PFSK-1 (cell line): ENCODE results near the gene AOPEP.

Experiments used
- FOXP2 ChIP-seq: optimal IDR thresholded peaks from 2 replicates; pipeline ENCODE3; 2011; ENCODE audit warnings: borderline replicate concordance, control low read depth, inconsistent platforms; ENCODE audit not compliant: insufficient read depth; ENCODE audit errors: extremely low read length, extremely low read depth
- POLR2AphosphoS5 ChIP-seq: IDR thresholded peaks from 2 replicates; pipeline ENCODE4 v1.6.1; 2012; ENCODE audit warnings: low read depth, mild to moderate bottlenecking, control low read depth, low read length, moderate library complexity
- REST ChIP-seq, 2 experiments: IDR thresholded peaks; 2 replicates each; pipeline versions ENCODE4 v1.6.1 to v1.8.0; 2011 to 2012; ENCODE audit warnings: low read depth in 2 of 2, low read length in 2 of 2, control low read depth in 1 of 2, inconsistent platforms in 1 of 2, mild to moderate bottlenecking in 1 of 2, moderate library complexity in 1 of 2; ENCODE audit not compliant: insufficient read depth in 1 of 2
- SIN3A ChIP-seq: IDR thresholded peaks from 2 replicates; pipeline ENCODE4 v1.6.1; 2012; ENCODE audit warnings: mild to moderate bottlenecking, low read length, moderate library complexity, borderline replicate concordance; ENCODE audit not compliant: insufficient read depth
- TAF1 ChIP-seq: IDR thresholded peaks from 2 replicates; pipeline ENCODE4 v1.6.1; 2012; ENCODE audit warnings: low read length, control low read depth, borderline replicate concordance; ENCODE audit not compliant: insufficient read depth

GRCh38 chr9:95017661-95018060 lies 291.2 kb downstream of the AOPEP start:
- TF ChIP-seq TAF1 (no peak), POLR2AphosphoS5 (no peak), REST (IDR thresholded peaks at IDR 0.05; ENCODE audit: insufficient read depth in 1 of 2, low read depth in 2 of 2, low read length in 2 of 2) (no peak), SIN3A (no peak), FOXP2 (no peak)
